GM23338 (cell line): ENCODE results near the gene NOL9. TPM values are rescaled to one million over a fixed set of nuclear protein-coding genes. Genes with fewer than 3 reads are reported as not detected.

Source experiments
- ATAC-seq: fragments of 200-7000 bp; cut with Tn5 transposase; 3 replicates; pipeline ENCODE4 v1.9.1; 2020
- DNase-seq: peaks from one replicate; pipeline ENCODE4 v3.0.0-alpha.2; 2015; ENCODE audit warnings: low spot score
- H2AFZ ChIP-seq: fragments of 200-600 bp; sonication (generic); 2 replicates; pipeline ENCODE4 v1.8.0; 2016; ENCODE audit warnings: antibody characterized with exemption, mild to moderate bottlenecking, moderate library complexity
- H3F3A ChIP-seq: fragments of 200-600 bp; sonication (generic); replicated peaks from 2 replicates; pipeline ENCODE4 v1.8.0; 2017; ENCODE audit warnings: antibody characterized with exemption, mixed run types, low read depth
- H3K27ac ChIP-seq: fragments of 200-600 bp; sonication (generic); 2 replicates; pipeline ENCODE4 v1.6.1; 2016; ENCODE audit warnings: low read depth
- H3K27me3 ChIP-seq: fragments of 200-600 bp; sonication (generic); 2 replicates; pipeline ENCODE4 v1.8.0; 2016; ENCODE audit warnings: mild to moderate bottlenecking, mixed run types, moderate library complexity; ENCODE audit not compliant: insufficient read depth
- H3K36me3 ChIP-seq: fragments of 200-600 bp; sonication (generic); 2 replicates; pipeline ENCODE4 v1.8.0; 2016; ENCODE audit warnings: mild to moderate bottlenecking; ENCODE audit not compliant: insufficient read depth
- H3K4me1 ChIP-seq: fragments of 200-600 bp; sonication (generic); 2 replicates; pipeline ENCODE4 v1.8.0; 2016; ENCODE audit warnings: mild to moderate bottlenecking, moderate library complexity; ENCODE audit not compliant: insufficient read depth
- H3K4me2 ChIP-seq: fragments of 200-600 bp; sonication (generic); 2 replicates; pipeline ENCODE4 v1.7.1; 2017; ENCODE audit warnings: mixed run types
- H3K4me3 ChIP-seq: fragments of 200-600 bp; sonication (generic); 2 replicates; pipeline ENCODE4 v1.6.1; 2016; ENCODE audit warnings: mixed run types
- H3K79me2 ChIP-seq: fragments of 200-600 bp; sonication (generic); replicated peaks from 2 replicates; pipeline ENCODE4 v1.8.0; 2017; ENCODE audit warnings: mild to moderate bottlenecking; ENCODE audit not compliant: insufficient read depth
- H3K9me2 ChIP-seq: fragments of 200-600 bp; sonication (generic); 2 replicates; pipeline ENCODE4 v1.8.0; 2017; ENCODE audit not compliant: insufficient read depth
- H4K20me1 ChIP-seq: fragments of 200-600 bp; sonication (generic); replicated peaks from 2 replicates; pipeline ENCODE4 v1.8.0; 2017; ENCODE audit warnings: mild to moderate bottlenecking; ENCODE audit not compliant: insufficient read depth
- H3K27ac Mint-ChIP-seq: 2 replicates; pipeline ENCODE4 v1.8.0; 2020; ENCODE audit warnings: inconsistent platforms, mild to moderate bottlenecking, moderate library complexity, mixed read lengths
- H3K27me3 Mint-ChIP-seq: 3 replicates; pipeline ENCODE4 v1.8.0; 2022; ENCODE audit warnings: low read depth, mild to moderate bottlenecking, moderate library complexity, mixed read lengths, inconsistent platforms; ENCODE audit not compliant: insufficient read depth, poor library complexity
- H3K36me3 Mint-ChIP-seq: 3 replicates; pipeline ENCODE4 v1.8.0; 2021; ENCODE audit warnings: low read depth, mild to moderate bottlenecking, inconsistent platforms, moderate library complexity, mixed read lengths
- H3K4me1 Mint-ChIP-seq: 3 replicates; pipeline ENCODE4 v1.8.0; 2020; ENCODE audit warnings: mild to moderate bottlenecking, inconsistent platforms, mixed read lengths
- H3K4me3 Mint-ChIP-seq: 3 replicates; pipeline ENCODE4 v1.8.0; 2021; ENCODE audit warnings: moderate library complexity, mild to moderate bottlenecking, inconsistent platforms, mixed read lengths
- H3K9me3 Mint-ChIP-seq: 3 replicates; pipeline ENCODE4 v1.8.0; 2020; ENCODE audit warnings: moderate library complexity, mild to moderate bottlenecking, inconsistent platforms, mixed read lengths
- CREB1 ChIP-seq: fragments of 250-450 bp; sonication (Bioruptor Pico); IDR thresholded peaks from 2 replicates; pipeline ENCODE4 v1.5.0; 2020; ENCODE audit warnings: low read depth, mild to moderate bottlenecking, moderate library complexity
- CTCF ChIP-seq, 2 experiments: fragments of 200-600 bp in 1 of 2; sonication (generic) in 1 of 2; conservative IDR thresholded peaks; 2 replicates each; pipeline versions ENCODE4 v1.5.1 to v1.6.1; 2016 to 2017; ENCODE audit warnings: antibody characterized with exemption in 2 of 2, low read depth in 2 of 2, mild to moderate bottlenecking in 2 of 2, moderate library complexity in 1 of 2
- ETS1 ChIP-seq: IDR thresholded peaks from 2 replicates; pipeline ENCODE4 v1.6.1; 2016; ENCODE audit warnings: antibody characterized with exemption
- EZH2 ChIP-seq: fragments of 200-600 bp; sonication (generic); IDR thresholded peaks from one replicate; pipeline ENCODE4 v1.8.0; 2017; ENCODE audit warnings: antibody characterized with exemption, mild to moderate bottlenecking, low read depth; ENCODE audit not compliant: unreplicated experiment
- EZH2phosphoT487 ChIP-seq: fragments of 200-600 bp; sonication (generic); IDR thresholded peaks from one replicate; pipeline ENCODE4 v1.8.1; 2018; ENCODE audit warnings: antibody characterized with exemption; ENCODE audit not compliant: unreplicated experiment
- JUNB ChIP-seq: IDR thresholded peaks from one replicate; pipeline ENCODE4 v1.6.1; 2016; ENCODE audit warnings: antibody characterized with exemption; ENCODE audit not compliant: unreplicated experiment
- NANOG ChIP-seq: IDR thresholded peaks from 2 replicates; pipeline ENCODE4 v1.6.1; 2016; ENCODE audit warnings: antibody characterized with exemption, borderline replicate concordance
- POLR2AphosphoS5 ChIP-seq: IDR thresholded peaks from 2 replicates; pipeline ENCODE4 v1.6.1; 2016; ENCODE audit warnings: antibody characterized with exemption, low read depth
- REST ChIP-seq: IDR thresholded peaks from one replicate; pipeline ENCODE4 v1.6.1; 2018; ENCODE audit warnings: antibody characterized with exemption; ENCODE audit not compliant: unreplicated experiment
- STAT1 ChIP-seq: IDR thresholded peaks from one replicate; pipeline ENCODE4 v1.6.1; 2016; ENCODE audit warnings: antibody characterized with exemption; ENCODE audit not compliant: unreplicated experiment
- ZNF114 ChIP-seq: fragments of 250-450 bp; sonication (Bioruptor Pico); IDR thresholded peaks from 2 replicates; pipeline ENCODE4 v1.5.0; 2020; ENCODE audit warnings: mild to moderate bottlenecking, moderate library complexity
- ZNF331 ChIP-seq: fragments of 250-450 bp; sonication (Bioruptor Pico); IDR thresholded peaks from 2 replicates; pipeline ENCODE4 v1.5.0; 2020; ENCODE audit warnings: low read depth, mild to moderate bottlenecking, moderate library complexity
- ZNF462 ChIP-seq: fragments of 250-450 bp; sonication (Bioruptor Pico); IDR thresholded peaks from 2 replicates; pipeline ENCODE4 v1.5.0; 2020; ENCODE audit warnings: mild to moderate bottlenecking, moderate library complexity
- polyA plus RNA-seq: library from polyadenylated mRNA; unstranded; fragments of >200 nt; fragmentation: Nextera tagmentation; extraction: Ambion mirVana; gene quantifications from 2 replicates; pipeline ENCODE4 v1.2.1, GENCODE V29; 2016
- total RNA-seq: library from RNA; depleted of rRNA; stranded (reverse); fragments of >200 nt; shearing (Covaris generic); gene quantifications from 2 replicates; pipeline ENCODE4 v1.2.3, GENCODE V29; 2014

Gene NOL9
- total and polyA plus RNA-seq, 2 experiments from 2014 or later = 13.2 to 48.5 TPM

- Histone ChIP-seq H3K4me2 (no peak overlapping the region), H3K27me3 (no peaks in the 10 kb centered on the region), H4K20me1 (no peaks in the 10 kb centered on the region), H3K9me2 (no peaks in the 10 kb centered on the region), H3K4me1 (no peaks in the 10 kb centered on the region), H2AFZ (no peak overlapping the region), H3K4me3 (no peak overlapping the region), H3K36me3 (no peaks in the 10 kb centered on the region), H3K79me2 (no peaks in the 10 kb centered on the region), H3K27ac (no peak overlapping the region), H3F3A (no peaks in the 10 kb centered on the region)
- peaks cover 8% of the 10 kb centered on the region for H3K27me3 Mint-ChIP-seq
- no peaks in the 10 kb centered on the region for H3K36me3 Mint-ChIP-seq
- no peak for TF ChIP-seq EZH2
- no peak for TF ChIP-seq POLR2AphosphoS5
- TF ChIP-seq ZNF114 (CRISPR knock-in tag) = no peak
- no peak for TF ChIP-seq ZNF462 (CRISPR knock-in tag)
- no peak for TF ChIP-seq JUNB
- no peak for TF ChIP-seq REST
- TF ChIP-seq NANOG = no peak
- TF ChIP-seq ETS1 = no peak
- no peak for TF ChIP-seq CREB1 (CRISPR knock-in tag)
- no peak for TF ChIP-seq ZNF331 (CRISPR knock-in tag)
- no peak for TF ChIP-seq EZH2phosphoT487
- TF ChIP-seq STAT1 = no peak
- no peak for TF ChIP-seq CTCF (conservative IDR thresholded peaks at IDR 0.05; ENCODE audit: low read depth in 2 of 2)
- H3K4me1 Mint-ChIP-seq = 0 out of 3 replicates have a peak, but pooled peaks cover 5% of the 10 kb centered on the region
- ATAC-seq = no peak
- no peak for DNase-seq
- no peaks in the 10 kb centered on the region for H3K9me3 Mint-ChIP-seq
- H3K27ac Mint-ChIP-seq = no peak overlapping the region
- no peak overlapping the region for H3K4me3 Mint-ChIP-seq
These were observed 45.5 kb downstream of the NOL9 start for GRCh38 chr1:6508816-6509189.
